ENCODE data around the gene SCN8A.
"Not testable (repeated sequence)": the region's sequence is repeated elsewhere in the genome, so short reads cannot be mapped to it uniquely, and the experiment has no call there.

Gene SCN8A

DNA sequence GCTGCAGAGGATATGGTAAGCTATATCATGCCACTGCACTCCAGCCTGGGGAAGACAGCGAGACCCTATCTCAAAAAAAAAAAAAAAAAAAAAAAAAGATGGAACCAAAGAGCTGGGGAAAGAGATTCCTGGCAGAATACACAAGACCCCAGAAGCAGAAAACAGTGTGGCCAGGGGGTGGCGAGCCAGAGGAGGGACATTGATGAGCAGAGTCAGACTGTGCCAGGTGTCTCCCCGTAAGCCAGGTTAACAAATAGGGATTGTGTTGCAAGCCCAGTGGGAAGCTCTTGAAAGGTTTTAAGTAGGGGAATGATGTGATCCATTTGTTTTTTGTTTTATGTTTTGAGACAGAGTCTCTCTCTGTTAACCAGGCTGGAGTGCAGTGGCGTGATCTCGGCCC, 201.4 kb downstream of the SCN8A start:
- Histone ChIP-seq H3K4me3 (replicated peaks; ENCODE audit: insufficient read depth, low read length) (no peak overlapping the region), H3K27me3 (ENCODE audit: insufficient read depth, poor library complexity, severe bottlenecking) (no peaks in the 10 kb centered on the region), H3K27ac (replicated peaks) (no peak overlapping the region)
- TF ChIP-seq CTCF (IDR thresholded peaks at IDR 0.05; ENCODE audit: insufficient read depth, low read length), result no peak
- TF ChIP-seq GABPA (IDR thresholded peaks at IDR 0.05; ENCODE audit: low read depth), result no peak
- no peak for TF ChIP-seq POLR2AphosphoS5 (IDR thresholded peaks at IDR 0.05; ENCODE audit: low read depth)
- TF ChIP-seq SPI1 (IDR thresholded peaks at IDR 0.05; ENCODE audit: borderline replicate concordance, low read depth), result no peak
- no peak for TF ChIP-seq REST (IDR thresholded peaks at IDR 0.05; ENCODE audit: insufficient replicate concordance, low read depth)
- DNase-seq (ENCODE audit: low read depth in 1 of 2, low spot score in 1 of 2), result no peak

GRCh38 chr12:51793201-51793600, 202.2 kb downstream of the SCN8A start:
- no peak overlapping the region for H3K27ac ChIP-seq (replicated peaks)
- no peak for TF ChIP-seq CTCF (IDR thresholded peaks at IDR 0.05; ENCODE audit: insufficient read depth, low read length)
- no peak for TF ChIP-seq REST (IDR thresholded peaks at IDR 0.05; ENCODE audit: insufficient replicate concordance, low read depth)
- TF ChIP-seq SPI1 (IDR thresholded peaks at IDR 0.05; ENCODE audit: borderline replicate concordance, low read depth), result no peak
- no peaks in the 10 kb centered on the region for H3K27me3 ChIP-seq (ENCODE audit: insufficient read depth, poor library complexity, severe bottlenecking)
- DNase-seq (ENCODE audit: low read depth in 1 of 2, low spot score in 1 of 2), result no peak
- H3K4me3 ChIP-seq (replicated peaks; ENCODE audit: insufficient read depth, low read length), result no peak overlapping the region

DNA sequence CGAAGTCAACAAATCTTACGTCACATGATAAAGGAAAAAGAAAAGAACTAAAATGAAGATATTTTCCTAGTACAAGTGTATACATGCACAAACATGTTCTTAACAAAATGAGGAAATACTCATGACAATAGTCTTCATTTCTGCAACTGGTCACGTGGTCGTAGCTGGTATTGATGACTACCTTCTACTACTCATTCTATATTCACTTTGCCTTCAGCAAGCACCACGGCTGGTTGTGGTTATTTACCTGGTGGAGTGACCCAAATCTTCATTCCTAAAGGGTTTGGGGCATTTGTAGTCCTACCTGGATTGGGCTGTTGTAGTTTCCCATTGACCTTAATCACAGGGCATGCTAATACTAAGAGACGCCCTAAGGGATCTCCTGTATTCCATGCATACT, 206.3 kb downstream of the SCN8A start:
- Histone ChIP-seq H3K4me3 (replicated peaks; ENCODE audit: insufficient read depth, low read length) (no peak overlapping the region), H3K27ac (replicated peaks) (no peak overlapping the region), H3K27me3 (ENCODE audit: insufficient read depth, poor library complexity, severe bottlenecking) (no peaks in the 10 kb centered on the region)
- no peak for DNase-seq (ENCODE audit: low read depth in 1 of 2, low spot score in 1 of 2)
- no peak for TF ChIP-seq POLR2AphosphoS5 (IDR thresholded peaks at IDR 0.05; ENCODE audit: low read depth)
- no peak for TF ChIP-seq CTCF (IDR thresholded peaks at IDR 0.05; ENCODE audit: insufficient read depth, low read length)
- no peak for TF ChIP-seq REST (IDR thresholded peaks at IDR 0.05; ENCODE audit: insufficient replicate concordance, low read depth)
- TF ChIP-seq GABPA (IDR thresholded peaks at IDR 0.05; ENCODE audit: low read depth), result no peak
- TF ChIP-seq SPI1 (IDR thresholded peaks at IDR 0.05; ENCODE audit: borderline replicate concordance, low read depth), result no peak

GRCh38 chr12:51798051-51798450, 207.0 kb downstream of the SCN8A start:
- DNase-seq (ENCODE audit: low read depth in 1 of 2, low spot score in 1 of 2); H3K27ac ChIP-seq (replicated peaks); H3K4me3 ChIP-seq (replicated peaks; ENCODE audit: insufficient read depth, low read length); H3K27me3 ChIP-seq (ENCODE audit: insufficient read depth, poor library complexity, severe bottlenecking): not testable (repeated sequence)

Measured in HL-60 (cell line).